Heart right ventricle (tissue), 16 donors: Measurements from ENCODE around the gene NCAM2. TPM values are rescaled to one million over a fixed set of nuclear protein-coding genes. Genes with fewer than 3 reads are reported as not detected.

Experiments used
- ATAC-seq, 8 donors: fragments of 200-7000 bp; cut with Tn5 transposase; one replicate each; pipeline ENCODE4 v1.9.1; 2020; ENCODE audit warnings: mild to moderate bottlenecking in 8 of 8, moderate library complexity in 8 of 8, moderate number of reproducible peaks in 1 of 8
- DNase-seq, 2 donors: peaks; one replicate each; pipeline ENCODE4 v3.0.0-alpha.2; 2020
- H3K27ac ChIP-seq, 10 donors: fragments of 200-600 bp; sonication (generic) in 2 of 10; one replicate each; pipeline versions ENCODE4 v1.5.0 to v1.8.0; 2020 to 2022; ENCODE audit warnings: mild to moderate bottlenecking in 3 of 10
- H3K27me3 ChIP-seq, 7 donors: fragments of 200-600 bp; one replicate each; pipeline ENCODE4 v1.8.0; 2021 to 2022; ENCODE audit warnings: mild to moderate bottlenecking in 2 of 7
- H3K36me3 ChIP-seq, 9 donors: fragments of 200-600 bp; sonication (generic) in 1 of 9; one replicate each; pipeline versions ENCODE4 v1.5.0 to v1.8.0; 2020 to 2022; ENCODE audit warnings: mild to moderate bottlenecking in 2 of 9
- H3K4me1 ChIP-seq, 9 donors: fragments of 200-600 bp; sonication (generic) in 1 of 9; one replicate each; pipeline versions ENCODE4 v1.5.0 to v1.8.0; 2020 to 2022; ENCODE audit warnings: mild to moderate bottlenecking in 4 of 9
- H3K4me3 ChIP-seq, 10 donors: fragments of 200-600 bp; sonication (generic) in 2 of 10; one replicate each; pipeline versions ENCODE4 v1.5.0 to v1.8.0; 2020 to 2022; ENCODE audit warnings: mild to moderate bottlenecking in 7 of 10, moderate library complexity in 2 of 10
- H3K9me3 ChIP-seq, 11 donors: fragments of 200-600 bp in 10 of 11; sonication (generic) in 2 of 11; one replicate each; pipeline versions ENCODE4 v1.5.0 to v1.8.0; 2013 to 2022; ENCODE audit warnings: mild to moderate bottlenecking in 2 of 11, control low read depth in 1 of 11, moderate library complexity in 1 of 11
- WGBS, 2 donors: extraction: QIAGEN DNeasy Blood & Tissue Kit; methylation state at CpG; one replicate each; pipeline ENCODE4 v1.1.7; 2013; ENCODE audit warnings: inconsistent platforms in 1 of 2; 5-methylcytosine and 5-hydroxymethylcytosine counted together
- intact Hi-C, 10 donors: fragments of 100-400 bp; cut with DNase I; formaldehyde crosslinking; loops; one replicate each; pipeline versions ENCODE4 v1.11.1 to v1.14.2; 2022
- polyA plus RNA-seq, 2 donors: library from polyadenylated mRNA; stranded (reverse); fragments of 200-250 nt; gene quantifications; one replicate each; pipeline ENCODE4 v1.2.3, GENCODE V29; 2013
- total RNA-seq, 10 donors: library from RNA; stranded (reverse); fragmentation: NEBNext Ultra II Directional in 3 of 10; extraction: Animal tissue kit (Norgen Biotek cat#: 25700) in 3 of 10; gene quantifications; one replicate each; pipeline versions ENCODE4 v1.2.1 to v1.2.4, GENCODE V29; 2021 to 2023
- TF ChIP-seq, protein P1 (sequence below), 9 donors: fragments of 200-600 bp; sonication (generic) in 2 of 9; IDR thresholded peaks; one replicate each; pipeline versions ENCODE4 v1.5.0 to v1.8.0; 2021 to 2022; ENCODE audit warnings: antibody characterized with exemption in 9 of 9, mild to moderate bottlenecking in 5 of 9, moderate library complexity in 1 of 9
- donor health status: Arrhythmogenic right ventricular cardiomyopathy.
- donor health status: ischemic (EF 13 %, LVEDD 7.1; RV severe dilation, severe dysfunction).
- donor health status: healthy with polysubstance abuse.
- donor health status: DM: no; HTN: yes; CAD: no.
- donor health status: DM: no; HTN: no; CAD: no.
- donor health status: ischemic (EF 25% LVEDD 6.9; RV normal size, moderate dysfunction).
- donor health status: ischemic (EF 25% LVEDD 5.7; RV mildly dilated, moderate dysfunction).
- donor health status: healthy.
- donor health status: DM: yes; HTN: yes; CAD: no.
- donor health status: Ischemic cardiomyopathy.
- donor health status: ischemic (EF 35%, LVEDD 5.7; RV mildly dilated, moderate dysfunction).
- donor health status: nonischemic (EF 11% LVEDD 7.7; RV severe dilation, severe dysfunction).
- donor health status: DM: yes; HTN: yes; CAD: no.
- donor health status: PGD.
- donor health status: ischemic (EF 29% LVEDD 5.4; RV normal size, mild dysfunction).
- donor health status: nonischemic (EF 23%, LVEDD 6.1; RV moderate dilation, normal function).

Gene NCAM2
- total and polyA plus RNA-seq, 12 donors: 0.25 to 8.9 (median 3.1) TPM

DNA sequence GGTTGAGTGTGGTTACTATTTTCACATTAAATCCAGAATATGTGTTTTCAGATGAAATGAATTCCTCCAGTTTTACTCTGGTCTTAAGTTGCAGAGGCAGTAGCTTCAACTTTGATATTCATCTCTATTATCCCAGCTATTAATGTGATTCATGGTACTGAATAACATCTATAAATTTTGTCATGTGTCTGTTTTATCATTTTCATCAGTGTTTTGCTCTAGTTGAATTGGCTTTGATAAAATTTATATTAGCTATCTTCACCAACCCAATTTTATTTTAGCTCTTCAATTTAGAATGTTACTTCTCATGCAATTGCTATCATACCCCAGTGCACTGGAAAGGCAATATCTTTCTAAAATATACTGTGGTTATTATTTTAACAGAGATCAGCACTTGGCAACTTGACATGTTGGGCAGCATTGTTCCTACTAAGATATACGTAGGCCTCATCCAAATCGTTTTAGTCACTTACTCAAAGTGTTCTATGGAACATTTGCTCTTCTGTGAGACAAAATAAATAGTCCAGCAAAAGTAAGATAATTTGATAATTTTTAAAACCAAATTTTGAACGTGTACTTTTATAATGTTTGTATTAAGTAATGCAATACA lies 184.3 kb downstream of the NCAM2 start:
- no peak overlapping the region for H3K27ac ChIP-seq
- H3K36me3 ChIP-seq: no peaks in the 10 kb centered on the region
- ATAC-seq (no peak), DNase-seq (no peak)
- H3K4me3 ChIP-seq: no peak overlapping the region
- intact Hi-C loops: no loop called here
- no peaks in the 10 kb centered on the region for H3K9me3 ChIP-seq
- no peaks in the 10 kb centered on the region for H3K4me1 ChIP-seq
- TF ChIP-seq, protein P1, sequence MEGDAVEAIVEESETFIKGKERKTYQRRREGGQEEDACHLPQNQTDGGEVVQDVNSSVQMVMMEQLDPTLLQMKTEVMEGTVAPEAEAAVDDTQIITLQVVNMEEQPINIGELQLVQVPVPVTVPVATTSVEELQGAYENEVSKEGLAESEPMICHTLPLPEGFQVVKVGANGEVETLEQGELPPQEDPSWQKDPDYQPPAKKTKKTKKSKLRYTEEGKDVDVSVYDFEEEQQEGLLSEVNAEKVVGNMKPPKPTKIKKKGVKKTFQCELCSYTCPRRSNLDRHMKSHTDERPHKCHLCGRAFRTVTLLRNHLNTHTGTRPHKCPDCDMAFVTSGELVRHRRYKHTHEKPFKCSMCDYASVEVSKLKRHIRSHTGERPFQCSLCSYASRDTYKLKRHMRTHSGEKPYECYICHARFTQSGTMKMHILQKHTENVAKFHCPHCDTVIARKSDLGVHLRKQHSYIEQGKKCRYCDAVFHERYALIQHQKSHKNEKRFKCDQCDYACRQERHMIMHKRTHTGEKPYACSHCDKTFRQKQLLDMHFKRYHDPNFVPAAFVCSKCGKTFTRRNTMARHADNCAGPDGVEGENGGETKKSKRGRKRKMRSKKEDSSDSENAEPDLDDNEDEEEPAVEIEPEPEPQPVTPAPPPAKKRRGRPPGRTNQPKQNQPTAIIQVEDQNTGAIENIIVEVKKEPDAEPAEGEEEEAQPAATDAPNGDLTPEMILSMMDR (IDR thresholded peaks at IDR 0.05): no peak
- H3K27me3 ChIP-seq: no peaks in the 10 kb centered on the region
- 41 to 50% methylated on average over 3 of the region's 3 CpGs for WGBS, 2 donors

- TF ChIP-seq, protein P1 (IDR thresholded peaks at IDR 0.05): no peak
- no peak for DNase-seq
- H3K27me3 ChIP-seq: no peaks in the 10 kb centered on the region
- no peak overlapping the region for H3K27ac ChIP-seq
- H3K4me1 ChIP-seq: no peaks in the 10 kb centered on the region
- intact Hi-C loops: no loop called here
- no peaks in the 10 kb centered on the region for H3K36me3 ChIP-seq
- no peak for ATAC-seq
- no peaks in the 10 kb centered on the region for H3K9me3 ChIP-seq
- 68 to 73% methylated on average over 3 of the region's 3 CpGs for WGBS, 2 donors
- no peak overlapping the region for H3K4me3 ChIP-seq
These were observed 184.9 kb downstream of the NCAM2 start for GRCh38 chr21:21183092-21183491.

GRCh38 chr21:21184771-21185528 lies 186.7 kb downstream of the NCAM2 start:
- H3K4me1 ChIP-seq: no peaks in the 10 kb centered on the region
- no peaks in the 10 kb centered on the region for H3K9me3 ChIP-seq
- H3K36me3 ChIP-seq: no peaks in the 10 kb centered on the region
- intact Hi-C loops: no loop called here
- H3K4me3 ChIP-seq: no peak overlapping the region
- DNase-seq: no peak
- WGBS, 2 donors: 79 to 81% methylated on average over 4 of the region's 4 CpGs
- H3K27me3 ChIP-seq: no peaks in the 10 kb centered on the region
- TF ChIP-seq, protein P1 (IDR thresholded peaks at IDR 0.05): no peak
- ATAC-seq: no peak
- no peak overlapping the region for H3K27ac ChIP-seq

DNA sequence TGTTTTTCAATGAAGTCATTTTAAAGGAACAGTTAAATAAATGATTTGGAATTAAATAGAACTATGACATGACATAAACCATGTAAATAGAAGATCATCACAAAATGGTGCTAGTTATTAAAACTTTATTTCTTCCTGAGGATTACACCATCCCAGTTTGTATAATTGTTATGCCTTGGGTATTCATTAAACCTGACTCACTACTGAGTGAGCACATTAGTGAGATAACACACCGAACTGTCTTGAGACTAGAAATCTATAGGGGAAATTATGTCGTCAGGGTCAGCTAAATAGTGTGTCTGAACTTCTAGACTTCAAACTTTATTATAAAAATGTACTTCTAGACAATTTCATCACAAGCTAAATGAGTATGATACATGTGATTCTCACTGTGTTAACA lies 189.4 kb downstream of the NCAM2 start:
- WGBS, 2 donors: 54 to 57% methylated on average over 2 of the region's 2 CpGs

More for the DNA sequence above, 189.4 kb downstream of the NCAM2 start:
- intact Hi-C loops: no loop called here
- no peak overlapping the region for H3K4me3 ChIP-seq
- H3K4me1 ChIP-seq: peaks cover 0 to 3% (median 0%) of the 10 kb centered on the region in 9 donors
- ATAC-seq (no peak), DNase-seq (no peak)
- no peak overlapping the region for H3K27ac ChIP-seq
- H3K36me3 ChIP-seq: no peaks in the 10 kb centered on the region
- TF ChIP-seq, protein P1 (IDR thresholded peaks at IDR 0.05): no peak
- no peaks in the 10 kb centered on the region for H3K27me3 ChIP-seq
- H3K9me3 ChIP-seq: no peaks in the 10 kb centered on the region
